ENCODE results near the gene SHOC2.

DNA sequence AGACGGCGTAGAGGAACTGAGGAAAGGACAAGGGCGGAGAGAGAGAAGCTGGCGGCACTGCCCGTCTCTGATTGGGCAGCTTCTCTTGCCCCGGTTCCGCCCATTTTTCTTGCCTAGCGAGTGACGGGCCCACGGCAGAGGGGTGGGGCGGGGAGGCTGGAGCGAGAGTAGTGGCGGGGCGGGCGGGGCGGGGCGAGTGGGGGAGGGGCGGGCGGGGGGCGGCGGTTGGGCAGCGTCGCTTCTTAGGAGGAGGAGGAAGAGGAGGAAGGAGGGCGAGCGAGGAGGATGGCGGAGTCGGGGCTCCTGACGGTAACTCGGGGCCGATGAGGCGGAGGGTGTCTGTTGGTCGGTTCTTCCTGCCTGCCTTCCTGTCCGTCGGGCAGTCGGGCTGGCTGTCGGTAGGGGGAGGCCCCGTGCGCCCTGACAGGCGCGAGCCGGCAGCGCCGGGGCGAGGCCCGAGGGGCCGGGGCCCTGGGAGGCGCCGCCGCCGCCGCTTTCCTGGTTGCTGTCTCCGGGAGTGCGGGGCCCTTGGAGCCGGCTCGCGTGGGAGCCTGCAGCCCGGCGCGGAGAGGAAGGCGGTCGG lies at the start of gene SHOC2:
- TF ChIP-seq, protein P1, sequence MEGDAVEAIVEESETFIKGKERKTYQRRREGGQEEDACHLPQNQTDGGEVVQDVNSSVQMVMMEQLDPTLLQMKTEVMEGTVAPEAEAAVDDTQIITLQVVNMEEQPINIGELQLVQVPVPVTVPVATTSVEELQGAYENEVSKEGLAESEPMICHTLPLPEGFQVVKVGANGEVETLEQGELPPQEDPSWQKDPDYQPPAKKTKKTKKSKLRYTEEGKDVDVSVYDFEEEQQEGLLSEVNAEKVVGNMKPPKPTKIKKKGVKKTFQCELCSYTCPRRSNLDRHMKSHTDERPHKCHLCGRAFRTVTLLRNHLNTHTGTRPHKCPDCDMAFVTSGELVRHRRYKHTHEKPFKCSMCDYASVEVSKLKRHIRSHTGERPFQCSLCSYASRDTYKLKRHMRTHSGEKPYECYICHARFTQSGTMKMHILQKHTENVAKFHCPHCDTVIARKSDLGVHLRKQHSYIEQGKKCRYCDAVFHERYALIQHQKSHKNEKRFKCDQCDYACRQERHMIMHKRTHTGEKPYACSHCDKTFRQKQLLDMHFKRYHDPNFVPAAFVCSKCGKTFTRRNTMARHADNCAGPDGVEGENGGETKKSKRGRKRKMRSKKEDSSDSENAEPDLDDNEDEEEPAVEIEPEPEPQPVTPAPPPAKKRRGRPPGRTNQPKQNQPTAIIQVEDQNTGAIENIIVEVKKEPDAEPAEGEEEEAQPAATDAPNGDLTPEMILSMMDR (conservative IDR thresholded peaks at IDR 0.05; ENCODE audit: low read depth in 2 of 2) = no peak
- TF ChIP-seq, protein P2, sequence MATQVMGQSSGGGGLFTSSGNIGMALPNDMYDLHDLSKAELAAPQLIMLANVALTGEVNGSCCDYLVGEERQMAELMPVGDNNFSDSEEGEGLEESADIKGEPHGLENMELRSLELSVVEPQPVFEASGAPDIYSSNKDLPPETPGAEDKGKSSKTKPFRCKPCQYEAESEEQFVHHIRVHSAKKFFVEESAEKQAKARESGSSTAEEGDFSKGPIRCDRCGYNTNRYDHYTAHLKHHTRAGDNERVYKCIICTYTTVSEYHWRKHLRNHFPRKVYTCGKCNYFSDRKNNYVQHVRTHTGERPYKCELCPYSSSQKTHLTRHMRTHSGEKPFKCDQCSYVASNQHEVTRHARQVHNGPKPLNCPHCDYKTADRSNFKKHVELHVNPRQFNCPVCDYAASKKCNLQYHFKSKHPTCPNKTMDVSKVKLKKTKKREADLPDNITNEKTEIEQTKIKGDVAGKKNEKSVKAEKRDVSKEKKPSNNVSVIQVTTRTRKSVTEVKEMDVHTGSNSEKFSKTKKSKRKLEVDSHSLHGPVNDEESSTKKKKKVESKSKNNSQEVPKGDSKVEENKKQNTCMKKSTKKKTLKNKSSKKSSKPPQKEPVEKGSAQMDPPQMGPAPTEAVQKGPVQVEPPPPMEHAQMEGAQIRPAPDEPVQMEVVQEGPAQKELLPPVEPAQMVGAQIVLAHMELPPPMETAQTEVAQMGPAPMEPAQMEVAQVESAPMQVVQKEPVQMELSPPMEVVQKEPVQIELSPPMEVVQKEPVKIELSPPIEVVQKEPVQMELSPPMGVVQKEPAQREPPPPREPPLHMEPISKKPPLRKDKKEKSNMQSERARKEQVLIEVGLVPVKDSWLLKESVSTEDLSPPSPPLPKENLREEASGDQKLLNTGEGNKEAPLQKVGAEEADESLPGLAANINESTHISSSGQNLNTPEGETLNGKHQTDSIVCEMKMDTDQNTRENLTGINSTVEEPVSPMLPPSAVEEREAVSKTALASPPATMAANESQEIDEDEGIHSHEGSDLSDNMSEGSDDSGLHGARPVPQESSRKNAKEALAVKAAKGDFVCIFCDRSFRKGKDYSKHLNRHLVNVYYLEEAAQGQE (IDR thresholded peaks at IDR 0.05; ENCODE audit: unreplicated experiment) = no peak
- TF ChIP-seq POLR2AphosphoS5 (IDR thresholded peaks at IDR 0.05; ENCODE audit: low read depth) = peak; percentile 73
